GM19395 (cell line): ENCODE measurements around the gene PAK5.

ENCODE experiments used
- ATAC-seq: cut with Tn5 transposase; IDR thresholded peaks from one replicate; pipeline ENCODE4 v1.9.1; 2021; ENCODE audit warnings: mild to moderate bottlenecking, moderate library complexity; ENCODE audit not compliant: unreplicated experiment

The PAK5 gene

GRCh38 chr20:9838378-9839295 lies at the start of gene PAK5:
Gene PAK5 (minus strand): TSS chr20:9839076. CDS start chr20:9644328, 194,748 bp downstream.
- no peak for ATAC-seq

GRCh38 chr20:9887706-9888105 lies 48.8 kb upstream of the PAK5 start:
- no peak for ATAC-seq

DNA sequence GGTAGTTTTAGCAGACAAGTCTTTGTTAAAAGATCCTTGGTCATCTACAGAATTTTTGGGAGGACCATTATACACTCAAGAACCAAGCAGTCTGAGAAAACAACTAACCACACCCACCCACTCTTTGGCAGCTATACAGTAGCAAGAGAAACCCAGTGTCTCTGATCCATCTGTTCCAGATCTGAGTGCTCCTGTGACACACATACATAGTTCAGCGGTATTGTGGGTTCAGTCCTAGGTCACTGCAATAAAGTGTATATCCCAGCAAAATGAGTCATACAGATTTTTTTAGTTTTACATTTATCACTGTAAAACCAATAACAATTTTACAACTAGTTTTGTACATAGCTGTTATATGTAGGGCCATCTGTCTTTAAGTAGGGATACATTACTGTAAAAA lies 47.4 kb upstream of the PAK5 start:
- ATAC-seq, result no peak

DNA sequence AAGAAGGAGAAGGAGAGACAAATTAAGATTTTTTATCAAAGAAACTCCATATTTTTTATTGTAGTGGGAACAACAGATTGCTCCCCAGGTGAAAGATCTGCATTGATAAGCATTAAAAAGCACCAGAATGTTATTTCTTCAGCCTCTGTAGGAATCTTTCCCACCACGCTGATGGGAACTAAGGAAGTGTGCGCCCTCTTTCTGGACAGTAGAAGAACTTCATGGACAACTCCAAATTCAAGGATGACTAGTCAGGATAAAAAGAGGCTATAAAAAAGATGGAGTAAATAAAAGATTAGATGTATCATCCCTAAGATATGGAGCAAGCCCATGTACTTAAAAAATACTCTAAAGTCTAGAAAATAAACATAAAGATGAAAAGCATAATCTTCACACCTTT lies 45.8 kb upstream of the PAK5 start:
- ATAC-seq, result no peak

- ATAC-seq, result no peak
These were observed 45.2 kb upstream of the PAK5 start for GRCh38 chr20:9884061-9884460.

DNA sequence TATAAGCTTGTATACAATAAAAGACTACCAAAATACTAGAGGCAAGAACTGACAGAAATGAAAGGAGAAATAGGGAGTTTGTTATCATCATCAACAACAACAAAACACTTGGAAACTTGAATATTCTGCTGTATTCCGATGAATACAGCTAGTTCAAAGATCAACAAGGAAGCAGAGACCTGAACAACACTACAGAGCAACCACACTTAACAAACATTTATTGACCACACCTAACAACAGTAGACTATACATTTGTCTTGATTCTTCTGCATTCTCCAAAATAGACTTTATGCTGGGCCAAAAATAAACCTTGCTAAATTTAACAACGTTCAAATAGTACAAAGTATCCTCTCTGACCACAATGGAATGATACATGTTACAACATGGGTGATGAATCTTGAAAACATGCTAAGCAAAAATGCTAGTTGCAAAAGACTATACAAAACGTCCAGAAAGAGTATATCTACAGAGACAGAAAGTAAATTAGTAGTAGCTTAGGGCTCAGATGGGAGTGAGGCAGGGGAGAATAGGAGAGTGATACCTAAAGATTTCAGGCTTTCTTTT lies 39.1 kb upstream of the PAK5 start:
- no peak for ATAC-seq

DNA sequence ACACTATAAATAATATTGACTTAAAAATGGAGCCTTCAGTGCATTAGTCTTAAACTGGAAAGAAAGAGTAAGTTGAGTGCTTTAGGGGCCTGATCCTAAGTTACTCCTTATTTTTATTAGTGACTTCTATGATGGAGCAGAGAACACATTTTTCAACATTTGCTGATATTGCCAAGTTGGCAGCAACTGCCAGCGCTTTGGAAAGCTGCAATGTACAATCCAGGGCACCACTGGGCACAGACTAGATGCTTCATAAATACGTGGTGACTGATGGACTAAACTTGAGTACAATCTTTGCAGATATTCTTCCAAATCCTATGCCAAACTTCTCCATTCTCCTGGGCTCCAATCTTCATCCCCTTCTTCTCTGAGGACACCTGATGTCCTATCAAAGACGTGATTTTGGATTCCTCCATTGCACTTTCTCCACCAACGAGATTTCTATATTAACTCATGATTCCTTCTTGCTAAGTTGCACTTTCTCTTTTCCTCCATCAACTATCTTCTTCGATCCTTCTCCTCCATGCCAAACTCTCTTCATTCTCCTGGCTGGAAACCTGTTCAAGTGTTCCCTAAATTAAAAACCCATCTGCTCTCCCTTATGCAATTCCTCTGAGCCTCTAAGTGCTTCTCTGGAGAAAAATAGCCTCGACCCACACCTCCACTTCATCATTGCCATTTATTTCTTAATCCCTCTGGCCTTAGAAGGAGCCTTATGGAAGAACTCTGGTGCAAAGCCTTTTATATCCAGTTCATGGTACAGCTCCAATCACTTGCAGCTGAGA lies 28.5 kb upstream of the PAK5 start:
- ATAC-seq, result no peak

DNA sequence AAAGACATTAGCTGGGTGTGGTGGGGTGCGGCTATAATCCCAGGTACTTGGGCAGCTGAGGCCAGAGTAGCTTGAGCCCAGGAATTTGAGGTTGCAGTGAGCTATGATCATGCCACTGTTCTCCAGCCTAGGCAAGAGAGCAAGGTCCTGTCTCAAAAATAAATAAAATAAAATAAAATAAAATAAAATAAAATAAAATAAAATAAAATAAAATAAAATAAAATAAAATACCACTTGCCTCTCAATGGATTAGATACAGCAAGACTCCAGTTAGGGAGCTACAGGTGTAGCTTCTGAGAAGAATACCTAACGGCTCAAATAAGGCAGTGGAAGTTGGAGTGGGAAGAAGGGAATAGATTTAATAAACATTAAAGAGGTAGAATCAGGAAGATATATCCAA lies 13.7 kb upstream of the PAK5 start:
- ATAC-seq, result no peak

- ATAC-seq, result no peak
These were observed 750 bp upstream of the PAK5 start for GRCh38 chr20:9839626-9840025.

GRCh38 chr20:9838035-9838377 lies 870 bp downstream of the PAK5 start:
- ATAC-seq, result no peak

DNA sequence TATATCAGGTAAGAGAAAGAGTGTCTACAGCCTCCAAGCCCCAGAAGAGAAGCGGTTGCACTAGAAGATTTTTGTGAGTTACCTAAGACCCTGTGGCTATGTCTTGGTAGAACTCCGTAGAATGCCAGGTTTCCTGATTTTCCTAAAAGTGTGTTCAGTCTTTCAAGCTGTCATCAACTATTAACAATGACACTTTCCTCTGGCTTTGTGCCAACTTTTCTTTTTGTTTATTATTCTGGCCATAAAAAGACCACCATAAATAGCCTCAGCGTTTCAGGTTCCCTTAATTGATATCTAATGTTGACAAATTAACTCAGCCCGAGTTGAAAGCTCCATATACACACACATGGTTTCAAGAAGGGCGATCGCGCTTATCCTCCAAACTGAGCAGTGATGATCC lies 1.2 kb downstream of the PAK5 start:
- ATAC-seq, result no peak

- ATAC-seq, result no peak
These were observed 3.6 kb downstream of the PAK5 start for GRCh38 chr20:9835302-9835701.

GRCh38 chr20:9831032-9831431 lies 7.8 kb downstream of the PAK5 start:
- ATAC-seq, result no peak

DNA sequence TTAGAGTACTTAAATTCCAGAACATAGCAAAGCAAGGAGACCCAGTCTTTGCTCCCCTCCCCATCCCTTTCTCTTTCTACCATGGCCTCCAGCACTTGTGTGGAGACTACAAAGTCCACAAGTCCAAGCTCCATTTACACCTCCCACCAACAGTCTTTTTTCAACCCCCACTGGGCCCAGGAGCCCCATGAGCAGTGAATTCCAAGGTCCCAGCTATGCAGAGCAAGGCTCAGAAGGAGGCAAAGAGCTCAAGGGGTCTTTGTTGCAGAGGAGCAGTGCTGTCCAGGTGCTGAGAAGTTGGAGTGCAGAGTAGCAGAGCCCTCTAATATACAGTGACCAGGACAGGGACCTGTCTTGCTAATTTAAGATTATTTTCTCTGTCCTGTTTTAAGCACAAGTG lies 9.0 kb downstream of the PAK5 start:
- ATAC-seq, result no peak

GRCh38 chr20:9817654-9818053 lies 21.2 kb downstream of the PAK5 start:
- no peak for ATAC-seq

DNA sequence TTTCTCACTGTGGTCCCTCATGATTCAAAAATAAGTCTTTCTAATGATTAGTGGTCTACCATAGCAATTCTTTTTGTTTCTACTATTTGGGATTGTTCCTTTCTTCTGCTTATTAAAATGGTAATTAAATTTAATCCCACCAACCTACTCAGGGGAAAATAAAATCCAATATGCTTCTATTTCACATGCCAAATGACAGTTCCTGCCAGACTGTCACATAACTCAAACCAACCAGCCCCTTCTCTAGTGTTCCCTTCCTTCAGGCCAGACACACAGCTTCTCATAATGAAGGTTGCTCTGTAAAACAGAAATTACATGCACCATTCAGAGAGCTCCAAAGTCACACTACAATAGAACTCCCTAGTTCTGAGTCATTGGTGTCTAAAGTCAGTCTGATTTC lies 23.2 kb downstream of the PAK5 start:
- no peak for ATAC-seq

DNA sequence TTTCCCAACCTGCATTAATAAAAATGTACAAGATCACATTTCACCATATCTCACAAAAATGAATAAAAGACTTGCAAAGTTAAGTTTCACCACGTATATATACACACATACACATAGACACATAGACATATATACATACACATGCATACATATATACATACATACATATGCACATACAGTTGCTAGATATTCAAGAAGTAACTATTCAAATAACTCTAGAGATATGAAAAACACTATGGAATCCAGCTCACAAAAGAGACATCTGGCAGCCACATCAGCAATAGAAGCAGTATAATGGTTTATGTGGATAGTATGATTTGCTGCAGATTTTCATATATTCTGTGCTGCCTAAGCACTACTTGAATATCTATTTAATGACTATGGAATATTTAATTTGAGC lies 28.1 kb downstream of the PAK5 start:
- no peak for ATAC-seq

GRCh38 chr20:9809271-9809670 lies 29.6 kb downstream of the PAK5 start:
- no peak for ATAC-seq

DNA sequence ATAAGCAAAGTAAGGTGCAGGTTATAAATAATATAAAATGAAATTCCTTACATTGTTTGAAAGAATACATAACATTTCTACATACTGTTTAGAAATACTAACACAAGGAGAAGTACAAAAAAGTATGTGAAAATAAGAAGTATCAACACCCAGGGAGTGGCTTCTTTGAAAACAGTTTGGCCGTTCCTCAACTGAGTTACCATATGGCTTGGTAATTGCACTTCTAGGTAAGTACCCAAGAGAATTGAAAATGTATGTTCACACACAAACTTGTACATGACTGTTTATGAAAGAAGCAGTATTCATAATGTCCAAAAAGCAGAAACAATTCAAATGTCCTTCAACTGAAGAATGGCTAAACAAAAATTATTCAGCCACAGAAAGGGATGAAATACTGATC lies 30.7 kb downstream of the PAK5 start:
- no peak for ATAC-seq

- no peak for ATAC-seq
These were observed 31.7 kb downstream of the PAK5 start for GRCh38 chr20:9807136-9807535.

DNA sequence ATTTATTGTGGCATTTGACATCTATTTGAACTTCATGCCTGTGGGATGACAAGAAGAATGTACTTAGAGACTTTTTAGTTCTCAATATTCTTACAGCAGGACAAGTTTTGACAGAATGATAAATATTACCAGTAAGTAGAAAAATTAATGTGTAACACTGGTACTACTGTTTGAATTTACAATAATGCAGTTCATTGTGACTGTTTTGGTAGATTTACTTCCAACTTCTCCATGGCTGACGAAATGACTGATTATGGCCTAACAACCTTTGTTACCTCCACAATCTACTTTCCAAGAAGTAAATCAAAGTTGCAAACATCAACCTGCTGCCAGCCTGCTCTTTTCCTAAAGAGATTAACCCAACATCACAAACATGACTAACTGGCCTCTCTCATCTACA lies 38.5 kb downstream of the PAK5 start:
- ATAC-seq, result no peak

DNA sequence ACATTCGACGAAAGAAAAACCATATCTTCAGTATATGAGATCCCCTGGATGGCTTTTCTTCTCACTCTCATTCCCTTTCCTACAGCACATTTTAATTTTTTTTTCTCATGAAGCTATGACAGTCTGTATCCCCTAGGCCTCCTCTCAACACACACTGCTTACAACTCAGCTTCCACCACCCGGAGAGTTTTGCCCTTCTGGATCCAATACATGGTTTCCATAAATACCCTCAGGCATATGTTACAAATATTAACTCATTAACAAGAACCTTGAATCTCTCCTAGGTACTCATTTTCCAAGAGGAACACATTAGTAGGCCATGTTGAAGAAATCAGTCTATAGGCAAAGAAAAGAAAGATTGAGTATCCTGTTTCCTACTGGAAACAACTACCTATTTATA lies 44.0 kb downstream of the PAK5 start:
- no peak for ATAC-seq
